Epithelial cell of esophagus (primary cell): ENCODE data around the gene IRF2BP2.

Source experiments
- DNase-seq: peaks from one replicate; pipeline ENCODE4 v3.0.0; 2010; ENCODE audit warnings: low read depth
- H3K4me3 ChIP-seq: 2 replicates; pipeline ENCODE4 v1.5.1; 2011; ENCODE audit warnings: mild to moderate bottlenecking, low read length, control low read depth
- CTCF ChIP-seq: IDR thresholded peaks from 2 replicates; pipeline ENCODE4 v1.5.1; 2011; ENCODE audit warnings: low read depth, mild to moderate bottlenecking, low read length, control low read depth, inconsistent platforms; ENCODE audit not compliant: insufficient read depth; ENCODE audit errors: missing control alignments

Gene IRF2BP2

GRCh38 chr1:234654002-234654733 lies 44.2 kb upstream of the IRF2BP2 start:
- no peak for TF ChIP-seq CTCF
- DNase-seq, result peak; percentile 51

GRCh38 chr1:234649432-234650081 lies 39.6 kb upstream of the IRF2BP2 start:
- TF ChIP-seq CTCF, result no peak
- H3K4me3 ChIP-seq, result no peak overlapping the region
- peak; percentile 68 for DNase-seq

More at GRCh38 chr1:234654002-234654733, 44.2 kb upstream of the IRF2BP2 start:
- no peak overlapping the region for H3K4me3 ChIP-seq

GRCh38 chr1:234647758-234648157 lies 37.8 kb upstream of the IRF2BP2 start:
- DNase-seq, result peak; percentile 97
- no peak for TF ChIP-seq CTCF
- H3K4me3 ChIP-seq, result no peak overlapping the region

DNA sequence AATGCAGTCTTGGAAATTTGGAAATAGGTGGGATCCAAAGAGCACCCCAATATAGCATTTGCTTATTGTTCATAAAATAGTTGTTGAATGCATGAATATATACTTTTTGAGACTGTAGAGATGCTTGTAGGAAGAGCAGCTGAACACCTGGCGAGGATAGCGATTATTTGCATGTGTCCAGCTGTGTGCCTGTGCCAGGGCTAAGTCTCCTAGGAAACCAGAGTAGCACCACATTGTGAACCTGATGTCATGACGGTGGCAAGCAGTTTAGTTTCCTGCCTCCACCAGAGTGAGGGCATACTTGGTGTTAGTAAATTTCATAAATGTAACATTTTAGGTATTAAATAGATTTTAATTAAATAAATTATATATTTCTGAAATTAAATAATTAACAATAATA lies 37.3 kb upstream of the IRF2BP2 start:
- TF ChIP-seq CTCF, result no peak
- H3K4me3 ChIP-seq, result no peak overlapping the region
- DNase-seq, result no peak

DNA sequence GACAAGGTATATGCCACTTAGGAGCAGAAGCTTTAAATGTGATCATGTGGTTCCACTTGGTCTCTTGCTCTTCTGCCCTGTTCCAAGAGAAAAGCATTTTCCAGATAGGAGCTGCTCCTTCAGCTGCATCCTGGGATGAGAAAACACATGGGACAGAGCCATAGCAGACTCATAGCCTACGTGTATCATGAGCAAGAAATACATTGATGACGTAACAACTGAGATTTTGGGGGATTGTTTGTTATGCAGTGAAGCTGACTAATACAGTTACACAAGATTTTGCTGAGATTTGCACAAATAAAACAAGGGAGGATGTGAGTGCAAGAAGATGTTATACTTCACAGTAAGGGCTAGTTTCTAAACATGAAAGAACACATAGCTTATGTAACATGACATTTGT lies 36.0 kb upstream of the IRF2BP2 start:
- H3K4me3 ChIP-seq, result no peak overlapping the region
- DNase-seq, result no peak
- no peak for TF ChIP-seq CTCF

- DNase-seq, result no peak
- no peak for TF ChIP-seq CTCF
- H3K4me3 ChIP-seq, result no peak overlapping the region
Measured at GRCh38 chr1:234645474-234645953, 35.5 kb upstream of the IRF2BP2 start.
